SW480 (cell line): ENCODE results near the gene UTF1.

Source experiments
- DNase-seq: peaks from one replicate; pipeline ENCODE4 v3.0.0-alpha.2; 2016; ENCODE audit warnings: low spot score

Gene UTF1

DNA sequence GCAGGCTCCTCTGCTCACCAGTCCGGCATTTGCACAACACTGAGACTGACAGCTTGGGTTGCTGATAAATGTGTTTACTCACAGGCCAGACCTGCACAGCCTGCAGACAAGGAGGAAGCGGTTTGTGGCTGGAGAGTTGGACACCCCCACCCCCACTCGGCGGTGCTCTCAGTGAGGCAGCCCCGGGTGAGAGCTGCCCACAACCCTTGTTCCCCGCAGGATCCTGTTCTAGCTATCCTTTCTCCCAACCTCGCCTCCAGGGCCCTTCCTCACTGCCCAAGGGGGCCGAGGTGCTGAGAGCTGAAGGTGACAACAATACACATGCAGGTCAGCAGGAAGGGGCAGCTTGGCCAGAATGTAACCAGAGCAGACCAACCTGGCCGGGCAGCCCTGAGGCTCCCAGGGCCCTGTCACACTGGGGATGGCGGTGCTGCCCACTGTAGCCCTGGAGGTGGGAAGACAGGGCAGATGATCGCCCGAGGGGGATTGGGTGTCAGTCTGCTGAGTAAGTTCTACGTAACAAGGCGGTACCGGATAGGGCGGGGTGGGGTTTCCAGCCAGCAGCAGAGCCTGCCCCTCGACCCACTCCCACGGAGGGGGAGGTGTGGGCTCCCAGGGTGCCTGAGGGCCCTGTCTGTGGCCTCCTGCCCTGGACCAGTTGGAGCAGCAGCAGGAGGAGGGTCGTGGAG, 48.7 kb downstream of the UTF1 start:
- peak; percentile 78 for DNase-seq

DNA sequence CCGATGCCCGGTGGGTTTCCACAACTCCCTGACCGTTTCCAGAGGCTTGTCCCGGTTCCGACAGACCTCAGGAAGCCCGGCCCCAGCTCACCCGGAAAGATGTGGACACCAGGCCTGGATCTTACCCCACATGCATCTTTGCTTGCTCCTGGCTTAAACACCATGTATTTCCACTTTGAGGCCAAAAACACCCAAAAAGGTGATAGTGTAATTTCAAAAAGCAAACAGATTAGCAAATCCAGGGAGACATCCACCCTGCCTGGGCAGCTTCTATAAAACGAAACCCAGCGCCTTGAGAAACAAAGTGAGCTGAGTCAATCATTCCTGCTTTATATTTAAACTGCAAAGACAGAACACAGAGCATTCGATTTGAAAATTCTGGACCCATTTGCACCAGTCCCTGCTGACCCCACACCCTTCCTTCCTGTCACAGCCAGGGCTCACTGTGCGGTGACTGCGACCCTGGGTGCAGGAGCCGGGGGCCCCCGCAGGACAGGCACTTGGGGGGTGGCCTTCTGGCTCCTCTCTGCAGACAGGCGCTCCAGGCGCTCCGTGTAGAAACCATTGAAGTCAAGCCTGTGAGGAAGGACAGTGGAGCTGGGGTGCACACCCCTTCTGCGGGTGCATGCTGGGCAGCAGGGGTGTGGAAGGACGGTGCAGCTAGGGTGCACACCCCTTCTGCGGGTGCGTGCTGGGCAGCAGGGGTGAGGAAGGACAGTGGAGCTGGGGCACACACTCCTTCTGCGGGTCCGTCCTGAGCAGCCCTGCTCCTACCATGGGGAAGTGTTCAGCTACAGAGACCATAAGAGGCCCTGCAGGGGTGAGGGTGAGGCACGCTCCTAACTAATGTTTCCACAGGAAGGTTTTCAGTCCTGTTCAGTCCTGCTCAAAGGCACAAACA, 49.6 kb downstream of the UTF1 start:
- no peak for DNase-seq

DNA sequence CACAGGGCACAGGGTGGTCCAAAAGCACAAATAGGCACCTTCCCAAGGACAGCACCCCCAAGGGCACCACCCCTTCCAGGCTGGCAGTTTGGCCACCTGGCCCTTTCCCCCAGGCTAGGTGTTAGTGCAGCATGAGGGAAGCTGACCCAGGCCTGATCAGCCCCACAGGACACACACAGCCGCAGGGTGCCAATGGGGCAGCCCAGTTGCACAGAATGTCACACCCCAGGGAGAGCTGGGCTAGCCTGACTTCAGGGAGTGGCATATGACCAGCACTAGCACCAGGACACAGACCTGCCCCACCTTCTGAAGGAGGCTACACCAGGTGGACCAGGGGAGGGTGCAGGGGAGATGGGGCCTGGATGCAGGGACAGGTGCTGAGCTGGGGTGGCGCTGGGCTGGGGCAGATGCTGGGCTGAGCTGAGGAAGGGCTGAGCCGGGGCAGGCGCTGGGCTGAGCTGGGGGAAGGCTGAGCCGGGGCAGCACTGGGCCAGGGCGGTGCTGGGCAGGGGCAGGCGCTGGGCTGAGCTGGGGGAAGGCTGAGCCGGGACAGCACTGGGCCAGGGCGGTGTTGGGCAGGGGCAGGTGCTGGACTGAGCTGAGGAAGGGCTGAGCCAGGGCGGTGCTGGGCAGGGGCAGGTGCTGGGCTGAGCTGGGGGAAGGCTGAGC, 50.5 kb downstream of the UTF1 start:
- DNase-seq, result no peak

DNA sequence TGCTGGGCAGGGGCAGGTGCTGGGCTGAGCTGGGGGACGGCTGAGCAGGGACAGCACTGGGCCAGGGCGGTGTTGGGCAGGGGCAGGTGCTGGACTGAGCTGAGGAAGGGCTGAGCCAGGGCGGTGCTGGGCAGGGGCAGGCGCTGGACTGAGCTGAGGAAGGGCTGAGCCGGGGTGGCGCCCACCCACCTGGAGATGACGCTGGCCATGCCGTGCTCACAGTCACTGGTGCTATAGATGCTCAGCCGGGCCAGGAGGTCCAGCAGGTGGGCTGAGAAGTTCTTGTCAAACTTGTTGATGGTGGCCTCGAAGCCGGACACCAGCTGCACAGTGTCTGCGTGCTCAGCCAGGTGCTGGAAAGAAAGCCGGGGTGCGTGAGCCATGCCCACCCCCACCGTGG, 51.1 kb downstream of the UTF1 start:
- DNase-seq, result no peak
